AG10803 (cell line): ENCODE results near the gene CMBL.
"Not testable (repeated sequence)": the region's sequence is repeated elsewhere in the genome, so short reads cannot be mapped to it uniquely, and the experiment has no call there.

Source experiments
- DNase-seq: peaks from one replicate; pipeline ENCODE4 v3.0.0; 2010; ENCODE audit warnings: low read depth
- H3K4me3 ChIP-seq: 2 replicates; pipeline ENCODE4 v1.5.1; 2011; ENCODE audit warnings: mild to moderate bottlenecking, low read length, control low read depth
- CTCF ChIP-seq: conservative IDR thresholded peaks from 2 replicates; pipeline ENCODE4 v1.5.1; 2011; ENCODE audit warnings: mild to moderate bottlenecking, low read length, control low read depth, inconsistent platforms

Gene CMBL

GRCh38 chr5:10315201-10315600 is 7.5 kb upstream of the CMBL start:
- DNase-seq, result no peak
- H3K4me3 ChIP-seq, result no peak overlapping the region
- TF ChIP-seq CTCF, result no peak

- TF ChIP-seq CTCF, result no peak
- H3K4me3 ChIP-seq, result no peak overlapping the region
- no peak for DNase-seq
Observed at GRCh38 chr5:10311595-10312425, 4.1 kb upstream of the CMBL start.

- not testable (repeated sequence) for H3K4me3 ChIP-seq, DNase-seq
Observed at GRCh38 chr5:10310835-10311570, 3.3 kb upstream of the CMBL start.

GRCh38 chr5:10310066-10310779 is 2.5 kb upstream of the CMBL start:
- H3K4me3 ChIP-seq, result no peak overlapping the region
- DNase-seq, result no peak
- no peak for TF ChIP-seq CTCF

GRCh38 chr5:10308844-10309243 is 1.1 kb upstream of the CMBL start:
- H3K4me3 ChIP-seq, result no peak overlapping the region
- no peak for DNase-seq
- TF ChIP-seq CTCF, result no peak

GRCh38 chr5:10306806-10307205 is 896 bp downstream of the CMBL start:
- H3K4me3 ChIP-seq, result peak overlapping the region; percentile 69
- DNase-seq, result no peak
- TF ChIP-seq CTCF, result no peak

- H3K4me3 ChIP-seq, result no peak overlapping the region
- DNase-seq, result no peak
- no peak for TF ChIP-seq CTCF
Observed at GRCh38 chr5:10306114-10306513, 1.6 kb downstream of the CMBL start.
